BLaER1 treated with 17β-estradiol and CSF1 and Interleukin-3, amounts not matched to agents 10 nM and 100 nM (cell line): ENCODE data around the gene ADAMTS2.

ENCODE experiments used
- H3K27ac ChIP-seq, 11 experiments: shearing (Covaris generic); formaldehyde crosslinking; 2 replicates each; pipeline ENCODE4 v1.8.1; 2022
- H3K27me3 ChIP-seq, 11 experiments: shearing (Covaris generic); formaldehyde crosslinking; 2 replicates each; pipeline ENCODE4 v1.8.1; 2022
- H3K36me3 ChIP-seq, 11 experiments: shearing (Covaris generic); formaldehyde crosslinking; 2 replicates each; pipeline ENCODE4 v1.8.1; 2022
- H3K4me1 ChIP-seq, 10 experiments: shearing (Covaris generic); formaldehyde crosslinking; 2 replicates each; pipeline ENCODE4 v1.8.1; 2022
- H3K4me2 ChIP-seq, 11 experiments: shearing (Covaris generic); formaldehyde crosslinking; 2 replicates each; pipeline ENCODE4 v1.8.1; 2022
- H3K4me3 ChIP-seq, 10 experiments: shearing (Covaris generic); formaldehyde crosslinking; 2 replicates each; pipeline ENCODE4 v1.8.1; 2022
- H3K9ac ChIP-seq, 11 experiments: shearing (Covaris generic); formaldehyde crosslinking; 2 replicates each; pipeline ENCODE4 v1.8.1; 2022
- H3K9me3 ChIP-seq, 11 experiments: shearing (Covaris generic); formaldehyde crosslinking; replicated peaks in 1 of 11; 2 replicates each; pipeline ENCODE4 v1.8.1; 2022
- H4K20me1 ChIP-seq, 11 experiments: shearing (Covaris generic); formaldehyde crosslinking; 2 replicates each; pipeline ENCODE4 v1.8.1; 2022
- Cebpa-rat ChIP-seq, 11 experiments: shearing (Covaris generic); IDR thresholded peaks; 2 replicates each; pipeline ENCODE4 v1.8.1; 2022

The ADAMTS2 gene

GRCh38 chr5:179232091-179232735 is 113.0 kb downstream of the ADAMTS2 start:
- Histone ChIP-seq H3K4me1 (peaks cover 0 to 6% (median 0%) of the 10 kb centered on the region in 10 experiments; a peak in 3 of 20 replicates), H3K9ac (no peak overlapping the region), H3K36me3 (peaks cover 0 to 4% (median 0%) of the 10 kb centered on the region in 11 experiments; a peak in 1 of 22 replicates), H3K27me3 (no peaks in the 10 kb centered on the region), H3K27ac (no peak overlapping the region), H4K20me1 (0 out of 22 replicates have a peak, but pooled peaks cover 0 to 5% (median 0%) of the 10 kb centered on the region in 11 experiments), H3K9me3 (peaks cover 8 to 14% (median 11%) of the 10 kb centered on the region in 11 experiments; a peak in 21 of 22 replicates), H3K4me3 (no peak overlapping the region), H3K4me2 (no peak overlapping the region)
- no peak for TF ChIP-seq Cebpa-rat (IDR thresholded peaks at IDR 0.05)

- Histone ChIP-seq H3K4me1 (peaks cover 0 to 6% (median 0%) of the 10 kb centered on the region in 10 experiments; a peak in 3 of 20 replicates), H3K27ac (no peak overlapping the region), H3K4me3 (no peak overlapping the region), H4K20me1 (0 out of 22 replicates have a peak, but pooled peaks cover 0 to 5% (median 0%) of the 10 kb centered on the region in 11 experiments), H3K9me3 (peaks cover 0 to 4% (median 2%) of the 10 kb centered on the region in 11 experiments; a peak in 8 of 22 replicates), H3K27me3 (no peaks in the 10 kb centered on the region), H3K9ac (no peak overlapping the region), H3K36me3 (no peaks in the 10 kb centered on the region), H3K4me2 (no peak overlapping the region)
- no peak for TF ChIP-seq Cebpa-rat (IDR thresholded peaks at IDR 0.05)
Measured at GRCh38 chr5:179231309-179231708, 114.0 kb downstream of the ADAMTS2 start.

- Histone ChIP-seq H3K27me3 (no peaks in the 10 kb centered on the region), H3K4me2 (no peak overlapping the region), H3K9ac (no peak overlapping the region), H3K4me3 (no peak overlapping the region), H3K27ac (no peak overlapping the region), H3K4me1 (peaks cover 0 to 6% (median 0%) of the 10 kb centered on the region in 10 experiments; a peak in 3 of 20 replicates), H4K20me1 (0 out of 22 replicates have a peak, but pooled peaks cover 0 to 5% (median 0%) of the 10 kb centered on the region in 11 experiments), H3K9me3 (no peaks in the 10 kb centered on the region), H3K36me3 (no peaks in the 10 kb centered on the region)
- no peak for TF ChIP-seq Cebpa-rat (IDR thresholded peaks at IDR 0.05)
Measured at GRCh38 chr5:179230061-179230461, 115.2 kb downstream of the ADAMTS2 start.

- H4K20me1 ChIP-seq = 0 out of 22 replicates have a peak, but pooled peaks cover 0 to 5% (median 0%) of the 10 kb centered on the region in 11 experiments
- H3K4me3 ChIP-seq = no peak overlapping the region
- TF ChIP-seq Cebpa-rat (IDR thresholded peaks at IDR 0.05) = no peak
- H3K4me2 ChIP-seq = no peak overlapping the region
- H3K4me1 ChIP-seq = peaks cover 0 to 6% (median 0%) of the 10 kb centered on the region in 10 experiments; a peak in 3 of 20 replicates
- no peak overlapping the region for H3K9ac ChIP-seq
- no peaks in the 10 kb centered on the region for H3K27me3 ChIP-seq
- peaks cover 0 to 6% (median 1%) of the 10 kb centered on the region in 11 experiments; a peak in 10 of 22 replicates for H3K9me3 ChIP-seq
- H3K36me3 ChIP-seq = no peaks in the 10 kb centered on the region
- H3K27ac ChIP-seq = no peak overlapping the region
Measured at GRCh38 chr5:179229331-179229831, 115.9 kb downstream of the ADAMTS2 start.

- no peak overlapping the region for H3K4me3 ChIP-seq
- H3K36me3 ChIP-seq = no peaks in the 10 kb centered on the region
- peaks cover 0 to 14% (median 9%) of the 10 kb centered on the region in 11 experiments; a peak in 17 of 22 replicates for H3K9me3 ChIP-seq
- no peak overlapping the region for H3K9ac ChIP-seq
- H4K20me1 ChIP-seq = 0 out of 22 replicates have a peak, but pooled peaks cover 0 to 5% (median 0%) of the 10 kb centered on the region in 11 experiments
- TF ChIP-seq Cebpa-rat (IDR thresholded peaks at IDR 0.05) = no peak
- no peaks in the 10 kb centered on the region for H3K27me3 ChIP-seq
- H3K4me2 ChIP-seq = no peak overlapping the region
- peaks cover 0 to 6% (median 0%) of the 10 kb centered on the region in 10 experiments; a peak in 3 of 20 replicates for H3K4me1 ChIP-seq
- no peak overlapping the region for H3K27ac ChIP-seq
Measured at GRCh38 chr5:179228341-179229121, 116.7 kb downstream of the ADAMTS2 start.

DNA sequence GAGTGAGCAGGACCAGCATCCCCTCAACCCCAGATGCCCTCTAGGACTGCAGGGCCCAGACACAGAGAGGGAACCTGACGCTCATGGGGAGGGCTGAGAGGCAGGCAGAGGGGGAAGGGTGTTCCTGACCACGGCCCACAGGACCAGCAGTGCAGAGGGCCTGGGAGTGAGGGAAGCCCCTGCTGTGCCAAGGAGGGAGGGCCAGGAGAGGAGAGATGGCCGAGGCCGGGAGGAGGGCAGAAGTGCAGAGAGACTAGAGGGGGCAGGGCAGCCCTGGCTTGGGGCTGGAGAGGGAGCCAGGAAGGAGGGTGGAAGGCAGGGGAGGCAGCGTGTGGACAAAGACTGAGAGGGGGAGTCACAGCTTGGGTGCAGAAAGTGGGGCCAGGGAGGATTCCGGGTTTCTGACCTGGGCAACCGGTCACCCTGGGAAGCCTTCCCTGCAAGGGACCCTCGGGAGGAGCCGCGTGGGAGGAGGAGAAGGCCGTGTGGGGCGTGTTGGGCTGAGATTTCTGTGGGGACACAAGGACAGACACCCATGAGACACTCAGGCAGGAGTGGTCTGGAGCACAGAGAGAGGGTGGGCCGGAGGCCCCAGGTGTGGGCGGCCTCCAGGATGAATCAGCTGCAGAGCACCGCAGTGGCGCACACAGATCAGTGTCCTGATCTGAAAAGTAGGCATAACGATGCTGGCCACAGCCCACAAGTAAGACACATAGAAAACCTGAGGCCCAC is 117.5 kb downstream of the ADAMTS2 start:
- H3K27ac ChIP-seq = no peak overlapping the region
- no peaks in the 10 kb centered on the region for H3K27me3 ChIP-seq
- H3K36me3 ChIP-seq = no peaks in the 10 kb centered on the region
- peaks cover 0 to 20% (median 9%) of the 10 kb centered on the region in 11 experiments; a peak in 17 of 22 replicates for H3K9me3 ChIP-seq
- no peak for TF ChIP-seq Cebpa-rat (IDR thresholded peaks at IDR 0.05)
- H3K4me3 ChIP-seq = no peak overlapping the region
- peaks cover 0 to 6% (median 0%) of the 10 kb centered on the region in 10 experiments; a peak in 3 of 20 replicates for H3K4me1 ChIP-seq
- no peak overlapping the region for H3K4me2 ChIP-seq
- H4K20me1 ChIP-seq = 0 out of 22 replicates have a peak, but pooled peaks cover 0 to 5% (median 0%) of the 10 kb centered on the region in 11 experiments
- H3K9ac ChIP-seq = no peak overlapping the region

DNA sequence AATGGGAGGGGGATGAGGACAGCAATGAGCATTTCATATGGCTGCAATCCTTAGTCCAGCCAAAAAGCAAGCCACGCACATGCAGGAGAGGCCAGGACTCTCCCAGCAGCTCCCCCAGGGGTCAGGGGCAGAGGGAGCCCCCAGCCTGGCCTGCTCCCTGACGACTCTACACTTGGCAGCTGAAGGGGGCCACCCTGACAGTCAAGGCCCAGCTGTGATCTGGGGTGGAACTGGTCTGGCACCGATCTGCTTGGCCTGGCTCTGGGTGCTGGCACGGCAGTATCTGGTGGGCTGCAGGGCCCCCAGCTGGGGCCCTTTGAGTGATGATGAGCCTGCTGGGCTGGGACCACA is 118.1 kb downstream of the ADAMTS2 start:
- H3K27me3 ChIP-seq = no peaks in the 10 kb centered on the region
- TF ChIP-seq Cebpa-rat (IDR thresholded peaks at IDR 0.05) = no peak

DNA sequence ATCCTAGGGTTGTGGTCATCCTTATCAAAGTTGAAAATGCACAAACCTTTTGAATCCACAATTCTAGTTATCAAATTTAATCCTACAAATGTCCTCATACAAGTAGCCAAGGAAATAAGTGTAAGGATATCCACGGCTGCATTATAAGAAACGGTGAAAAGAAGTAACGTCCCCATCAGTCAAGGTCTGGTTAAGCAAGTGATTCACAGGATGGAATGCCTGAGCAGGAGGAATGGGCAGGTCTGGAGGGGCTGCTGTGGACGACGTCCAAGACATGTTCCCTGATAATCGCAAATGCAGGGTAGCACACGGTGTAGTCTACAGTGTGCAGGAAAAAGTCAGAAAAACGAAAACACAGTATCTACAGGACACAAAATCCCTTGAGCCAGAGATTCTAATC is 118.6 kb downstream of the ADAMTS2 start:
- H3K36me3 ChIP-seq = no peaks in the 10 kb centered on the region
- H3K4me2 ChIP-seq = no peak overlapping the region
- H3K9me3 ChIP-seq = peaks cover 0 to 20% (median 9%) of the 10 kb centered on the region in 11 experiments; a peak in 17 of 22 replicates
- H3K9ac ChIP-seq = no peak overlapping the region
- H4K20me1 ChIP-seq = 0 out of 22 replicates have a peak, but pooled peaks cover 0 to 5% (median 0%) of the 10 kb centered on the region in 11 experiments
- H3K4me3 ChIP-seq = no peak overlapping the region
- no peak for TF ChIP-seq Cebpa-rat (IDR thresholded peaks at IDR 0.05)
- H3K4me1 ChIP-seq = peaks cover 0 to 3% (median 0%) of the 10 kb centered on the region in 10 experiments; a peak in 3 of 20 replicates
- H3K27me3 ChIP-seq = no peaks in the 10 kb centered on the region
- no peak overlapping the region for H3K27ac ChIP-seq

More for the DNA sequence above, 118.1 kb downstream of the ADAMTS2 start:
- peaks cover 0 to 20% (median 9%) of the 10 kb centered on the region in 11 experiments; a peak in 17 of 22 replicates for H3K9me3 ChIP-seq
- peaks cover 0 to 6% (median 0%) of the 10 kb centered on the region in 10 experiments; a peak in 3 of 20 replicates for H3K4me1 ChIP-seq
- no peak overlapping the region for H3K27ac ChIP-seq
- no peaks in the 10 kb centered on the region for H3K36me3 ChIP-seq
- H3K4me3 ChIP-seq = no peak overlapping the region
- H3K9ac ChIP-seq = no peak overlapping the region
- H3K4me2 ChIP-seq = no peak overlapping the region
- H4K20me1 ChIP-seq = 0 out of 22 replicates have a peak, but pooled peaks cover 0 to 5% (median 0%) of the 10 kb centered on the region in 11 experiments
